NCI-H1930 (cell line): ENCODE data around the gene ERGIC1.

Source experiments
- DNase-seq, 2 experiments: peaks; one replicate each; lab custom pipeline; 2025; lab: John Stamatoyannopoulos, UW

Gene ERGIC1

GRCh38 chr5:172901788-172902496, 67.9 kb downstream of the ERGIC1 start:
- DNase-seq, result no peak

GRCh38 chr5:172902497-172903472, 68.7 kb downstream of the ERGIC1 start:
- DNase-seq, result no peak

GRCh38 chr5:172903790-172904189, 69.7 kb downstream of the ERGIC1 start:
- DNase-seq, result no peak

- DNase-seq, result no peak
Measured at GRCh38 chr5:172904312-172904642, 70.2 kb downstream of the ERGIC1 start.

GRCh38 chr5:172904643-172905345, 70.7 kb downstream of the ERGIC1 start:
- no peak for DNase-seq

- DNase-seq, result no peak
Measured at GRCh38 chr5:172905346-172906140, 71.5 kb downstream of the ERGIC1 start.

GRCh38 chr5:172906436-172906835, 72.4 kb downstream of the ERGIC1 start:
- no peak for DNase-seq

- DNase-seq, result no peak
Measured at GRCh38 chr5:172906888-172907287, 72.8 kb downstream of the ERGIC1 start.

- DNase-seq, result no peak
Measured at GRCh38 chr5:172907657-172908056, 73.6 kb downstream of the ERGIC1 start.

GRCh38 chr5:172908662-172909061, 74.6 kb downstream of the ERGIC1 start:
- no peak for DNase-seq

GRCh38 chr5:172909931-172910502, 76.0 kb downstream of the ERGIC1 start:
- no peak for DNase-seq

GRCh38 chr5:172910828-172911627, 77.0 kb downstream of the ERGIC1 start:
- DNase-seq, result no peak

GRCh38 chr5:172911628-172911880, 77.5 kb downstream of the ERGIC1 start:
- DNase-seq, result no peak

GRCh38 chr5:172911976-172912375, 77.9 kb downstream of the ERGIC1 start:
- no peak for DNase-seq

GRCh38 chr5:172913117-172913850, 79.2 kb downstream of the ERGIC1 start:
- no peak for DNase-seq

GRCh38 chr5:172915514-172915913, 81.5 kb downstream of the ERGIC1 start:
- DNase-seq, result no peak

- no peak for DNase-seq
Measured at GRCh38 chr5:172918421-172919371, 84.6 kb downstream of the ERGIC1 start.

GRCh38 chr5:172919525-172920446, 85.7 kb downstream of the ERGIC1 start:
- DNase-seq, result no peak
